Mesenchymal stem cell (in vitro differentiated cells and primary cell): ENCODE results near the gene WDFY3.

Experiments used
- DNase-seq: peaks from one replicate; pipeline ENCODE4 v3.0.0-alpha.2; 2013
- H2AFZ ChIP-seq: one replicate; pipeline ENCODE4 v1.6.1; 2013; ENCODE audit warnings: low read depth, mild to moderate bottlenecking, control low read depth, inconsistent platforms, low read length, moderate library complexity
- H2AK5ac ChIP-seq: 2 replicates; pipeline ENCODE4 v1.6.1; 2013; ENCODE audit warnings: low read length, moderate library complexity, mild to moderate bottlenecking, inconsistent platforms; ENCODE audit not compliant: severe bottlenecking
- H2BK120ac ChIP-seq: one replicate; pipeline ENCODE4 v1.6.1; 2013; ENCODE audit warnings: low read depth, mild to moderate bottlenecking, inconsistent platforms, low read length, moderate library complexity
- H2BK12ac ChIP-seq, 2 experiments: one replicate each; pipeline ENCODE4 v1.6.1; 2013; ENCODE audit warnings: inconsistent platforms in 2 of 2, low read length in 2 of 2, mild to moderate bottlenecking in 2 of 2, moderate library complexity in 2 of 2, control low read depth in 1 of 2
- H2BK15ac ChIP-seq: one replicate; pipeline ENCODE4 v1.6.1; 2013; ENCODE audit warnings: mild to moderate bottlenecking, low read depth, inconsistent platforms; ENCODE audit not compliant: poor library complexity, severe bottlenecking
- H2BK5ac ChIP-seq: 2 replicates; pipeline ENCODE4 v1.6.1; 2013; ENCODE audit warnings: low read depth, mild to moderate bottlenecking, low read length, control low read depth, inconsistent platforms; ENCODE audit not compliant: poor library complexity, severe bottlenecking
- H3K14ac ChIP-seq, 2 experiments: one replicate each; pipeline ENCODE4 v1.6.1; 2013; ENCODE audit warnings: inconsistent platforms in 2 of 2, low read length in 2 of 2, control low read depth in 1 of 2, mild to moderate bottlenecking in 1 of 2, moderate library complexity in 1 of 2
- H3K18ac ChIP-seq, 2 experiments: one replicate each; pipeline ENCODE4 v1.6.1; 2013; ENCODE audit warnings: inconsistent platforms in 2 of 2, low read length in 2 of 2, control low read depth in 1 of 2, low read depth in 1 of 2, mild to moderate bottlenecking in 1 of 2
- H3K23ac ChIP-seq, 2 experiments: one replicate each; pipeline ENCODE4 v1.6.1; 2013; ENCODE audit warnings: inconsistent platforms in 2 of 2, low read length in 2 of 2, mild to moderate bottlenecking in 2 of 2, moderate library complexity in 2 of 2, control low read depth in 1 of 2
- H3K27ac ChIP-seq: 2 replicates; pipeline ENCODE4 v1.5.1; 2013; ENCODE audit warnings: mild to moderate bottlenecking, moderate library complexity, low read length, control low read depth, inconsistent platforms; ENCODE audit not compliant: poor library complexity, severe bottlenecking
- H3K27me3 ChIP-seq, 2 experiments: 2 replicates each; pipeline versions ENCODE4 v1.6.1 to v1.7.0; 2013; ENCODE audit warnings: low read length in 2 of 2, mild to moderate bottlenecking in 2 of 2, moderate library complexity in 2 of 2, control low read depth in 1 of 2, inconsistent platforms in 1 of 2; ENCODE audit not compliant: control insufficient read depth in 1 of 2, insufficient read depth in 1 of 2
- H3K36me3 ChIP-seq, 2 experiments: 2 replicates each; pipeline versions ENCODE4 v1.6.1 to v1.7.0; 2013; ENCODE audit warnings: low read length in 2 of 2, control low read depth in 1 of 2, inconsistent platforms in 1 of 2, low read depth in 1 of 2, mild to moderate bottlenecking in 1 of 2; ENCODE audit not compliant: insufficient read depth in 2 of 2, control insufficient read depth in 1 of 2
- H3K4ac ChIP-seq, 2 experiments: one replicate each; pipeline ENCODE4 v1.6.1; 2013; ENCODE audit warnings: inconsistent platforms in 2 of 2, low read length in 2 of 2, mild to moderate bottlenecking in 2 of 2, moderate library complexity in 2 of 2, control low read depth in 1 of 2, low read depth in 1 of 2
- H3K4me1 ChIP-seq: 2 replicates; pipeline ENCODE4 v1.6.1; 2013; ENCODE audit warnings: low read depth, low read length, control low read depth; ENCODE audit not compliant: control insufficient read depth, insufficient read depth
- H3K4me2 ChIP-seq: 2 replicates; pipeline ENCODE4 v1.6.1; 2013; ENCODE audit warnings: low read length, mild to moderate bottlenecking, inconsistent platforms; ENCODE audit not compliant: poor library complexity, severe bottlenecking
- H3K4me3 ChIP-seq, 2 experiments: 2 replicates each; pipeline versions ENCODE4 v1.5.1 to v1.7.0; 2013; ENCODE audit warnings: low read length in 2 of 2, mild to moderate bottlenecking in 2 of 2, control low read depth in 1 of 2, low read depth in 1 of 2; ENCODE audit not compliant: insufficient read depth in 1 of 2
- H3K79me1 ChIP-seq: replicated peaks from 2 replicates; pipeline ENCODE4 v1.6.1; 2013; ENCODE audit warnings: mild to moderate bottlenecking, control low read depth, low read length, inconsistent platforms; ENCODE audit not compliant: poor library complexity, severe bottlenecking
- H3K9ac ChIP-seq: 2 replicates; pipeline ENCODE4 v1.7.0; 2013; ENCODE audit warnings: mild to moderate bottlenecking, low read length, moderate library complexity
- H3K9me3 ChIP-seq: 2 replicates; pipeline ENCODE4 v1.7.0; 2013; ENCODE audit warnings: mild to moderate bottlenecking, low read length; ENCODE audit not compliant: control insufficient read depth
- H4K8ac ChIP-seq: one replicate; pipeline ENCODE4 v1.6.1; 2013; ENCODE audit warnings: inconsistent platforms, mild to moderate bottlenecking, low read length, moderate library complexity
- H4K91ac ChIP-seq: one replicate; pipeline ENCODE4 v1.6.1; 2013; ENCODE audit warnings: mild to moderate bottlenecking, low read length, inconsistent platforms
- WGBS: methylation state at CpG from one replicate; pipeline ENCODE4 v1.1.7; 2013; ENCODE audit warnings: mixed read lengths; 5-methylcytosine and 5-hydroxymethylcytosine counted together

WDFY3 gene

GRCh38 chr4:84994280-84994679 is 27.8 kb upstream of the WDFY3 start:
- no peaks in the 10 kb centered on the region for H3K36me3 ChIP-seq
- H3K4me3 ChIP-seq = no peak overlapping the region
- H2AK5ac ChIP-seq = no peak overlapping the region
- H3K9ac ChIP-seq = peak overlapping the region; percentile 73
- H2BK15ac ChIP-seq = no peak overlapping the region
- no peak overlapping the region for H3K14ac ChIP-seq
- H3K4ac ChIP-seq = no peak overlapping the region
- no peaks in the 10 kb centered on the region for H3K9me3 ChIP-seq
- H2BK120ac ChIP-seq = no peak overlapping the region
- H3K79me1 ChIP-seq = no peaks in the 10 kb centered on the region
- no peak overlapping the region for H3K23ac ChIP-seq
- no peak overlapping the region for H2AFZ ChIP-seq
- WGBS = 87% methylated on average over 3 of the region's 3 CpGs
- H3K4me1 ChIP-seq = no peaks in the 10 kb centered on the region
- H3K18ac ChIP-seq = no peak overlapping the region
- no peaks in the 10 kb centered on the region for H3K27me3 ChIP-seq
- no peak overlapping the region for H2BK5ac ChIP-seq
- DNase-seq = peak; percentile 6
- no peak overlapping the region for H2BK12ac ChIP-seq
- H3K27ac ChIP-seq = no peak overlapping the region
- H4K8ac ChIP-seq = no peak overlapping the region
- no peak overlapping the region for H3K4me2 ChIP-seq
- H4K91ac ChIP-seq = no peak overlapping the region

GRCh38 chr4:84985952-84986351 is 19.5 kb upstream of the WDFY3 start:
- no peak overlapping the region for H3K4ac ChIP-seq
- H3K36me3 ChIP-seq = no peaks in the 10 kb centered on the region
- no peaks in the 10 kb centered on the region for H3K27me3 ChIP-seq
- H3K18ac ChIP-seq = no peak overlapping the region
- no peak overlapping the region for H3K4me2 ChIP-seq
- no peak overlapping the region for H3K23ac ChIP-seq
- no peak overlapping the region for H3K4me3 ChIP-seq
- 92% methylated on average over 2 of the region's 2 CpGs for WGBS
- no peak overlapping the region for H2BK15ac ChIP-seq
- no peak overlapping the region for H3K14ac ChIP-seq
- H2AFZ ChIP-seq = no peak overlapping the region
- H2AK5ac ChIP-seq = no peak overlapping the region
- peaks cover 21% of the 10 kb centered on the region for H3K9me3 ChIP-seq
- H4K91ac ChIP-seq = no peak overlapping the region
- no peak overlapping the region for H3K9ac ChIP-seq
- H3K4me1 ChIP-seq = no peaks in the 10 kb centered on the region
- H3K79me1 ChIP-seq = no peaks in the 10 kb centered on the region
- no peak overlapping the region for H2BK5ac ChIP-seq
- no peak overlapping the region for H2BK120ac ChIP-seq
- DNase-seq = peak; percentile 74
- H4K8ac ChIP-seq = no peak overlapping the region
- no peak overlapping the region for H2BK12ac ChIP-seq
- no peak overlapping the region for H3K27ac ChIP-seq

DNA sequence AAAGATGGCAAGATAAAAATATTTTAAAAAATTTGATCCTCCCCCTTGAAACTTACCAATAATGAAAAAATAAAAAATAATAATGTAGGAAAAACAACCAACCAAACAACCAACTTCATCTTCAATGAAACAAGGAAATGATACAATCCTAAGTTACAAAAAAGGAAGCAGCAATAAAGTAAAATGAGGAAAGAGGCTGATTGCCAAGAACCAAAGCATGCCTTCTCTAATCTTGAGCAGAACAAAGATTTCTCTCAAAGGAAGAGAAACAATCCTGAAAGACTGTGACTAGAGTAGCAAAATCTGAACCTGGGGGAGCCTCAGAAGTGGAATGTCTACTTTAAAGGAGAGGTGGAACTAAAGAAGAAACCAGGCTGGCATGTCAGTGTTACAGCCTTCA is 10.9 kb upstream of the WDFY3 start:
- H2BK15ac ChIP-seq = no peak overlapping the region
- H3K79me1 ChIP-seq = no peaks in the 10 kb centered on the region
- no peak overlapping the region for H2AFZ ChIP-seq
- no peak overlapping the region for H4K91ac ChIP-seq
- H3K27me3 ChIP-seq = no peaks in the 10 kb centered on the region
- peaks cover 0 to 2% of the 10 kb centered on the region in 2 experiments for H3K36me3 ChIP-seq
- no peak overlapping the region for H2BK5ac ChIP-seq
- no peak overlapping the region for H2AK5ac ChIP-seq
- no peaks in the 10 kb centered on the region for H3K9me3 ChIP-seq
- H2BK120ac ChIP-seq = no peak overlapping the region
- DNase-seq = no peak
- H3K27ac ChIP-seq = no peak overlapping the region
- H3K14ac ChIP-seq = no peak overlapping the region
- no peak overlapping the region for H3K23ac ChIP-seq
- no peak overlapping the region for H3K9ac ChIP-seq
- H4K8ac ChIP-seq = no peak overlapping the region
- H3K4ac ChIP-seq = no peak overlapping the region
- no peak overlapping the region for H3K4me2 ChIP-seq
- H3K4me3 ChIP-seq = no peak overlapping the region
- H2BK12ac ChIP-seq = no peak overlapping the region
- H3K4me1 ChIP-seq = no peaks in the 10 kb centered on the region
- H3K18ac ChIP-seq = no peak overlapping the region

DNA sequence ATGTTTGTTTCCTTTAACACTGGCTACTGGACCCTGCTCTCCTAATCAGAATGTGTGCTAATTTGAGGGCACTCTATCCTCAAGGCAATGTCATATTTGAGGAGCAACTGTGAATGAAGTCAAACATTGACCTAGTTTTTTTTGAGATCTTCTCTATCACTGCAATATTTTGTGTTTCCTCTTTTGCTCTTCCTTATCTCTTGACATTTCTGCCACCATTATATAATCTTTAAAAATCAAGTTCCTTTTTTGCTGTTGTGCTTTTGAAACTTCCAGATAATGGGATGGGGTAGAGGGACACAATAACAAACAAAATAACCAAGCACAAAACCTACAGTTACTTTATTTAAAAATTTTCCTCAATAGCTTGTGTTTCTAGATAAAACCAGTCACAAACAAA is 7.4 kb upstream of the WDFY3 start:
- Histone ChIP-seq H2BK120ac (no peak overlapping the region), H2AFZ (no peak overlapping the region), H3K4me3 (no peak overlapping the region), H3K4ac (no peak overlapping the region), H3K79me1 (no peaks in the 10 kb centered on the region), H3K27me3 (no peaks in the 10 kb centered on the region), H4K8ac (no peak overlapping the region), H3K9me3 (no peaks in the 10 kb centered on the region), H3K9ac (no peak overlapping the region), H4K91ac (no peak overlapping the region), H2BK12ac (no peak overlapping the region), H3K18ac (no peak overlapping the region), H3K4me1 (no peaks in the 10 kb centered on the region), H3K23ac (no peak overlapping the region), H3K36me3 (peaks cover 0 to 2% of the 10 kb centered on the region in 2 experiments), H3K27ac (no peak overlapping the region), H2BK5ac (no peak overlapping the region), H2AK5ac (no peak overlapping the region), H3K4me2 (no peak overlapping the region), H2BK15ac (no peak overlapping the region), H3K14ac (no peak overlapping the region)
- no peak for DNase-seq
